NB4 (cell line): Measurements from ENCODE around the gene WIPF1.
A peak's percentile ranks its signal among the peaks of the same experiment; 100 is the strongest.

Experiments used
- DNase-seq: peaks from one replicate; pipeline ENCODE4 v3.0.0; 2010; ENCODE audit warnings: low read depth
- H3K4me3 ChIP-seq: one replicate; pipeline ENCODE4 v1.5.1; 2011; ENCODE audit warnings: mild to moderate bottlenecking, low read depth, low read length, moderate library complexity
- CTCF ChIP-seq: IDR thresholded peaks from one replicate; pipeline ENCODE4 v1.5.1; 2012; ENCODE audit warnings: low read depth, low read length
- MAX ChIP-seq: IDR thresholded peaks from 2 replicates; pipeline ENCODE4 v1.6.1; 2011; ENCODE audit warnings: low read depth, low read length
- MYC ChIP-seq: IDR thresholded peaks from 2 replicates; pipeline ENCODE4 v1.6.1; 2011; ENCODE audit warnings: low read depth, low read length
- POLR2A ChIP-seq: IDR thresholded peaks from 2 replicates; pipeline ENCODE4 v1.6.1; 2011; ENCODE audit warnings: mild to moderate bottlenecking; ENCODE audit not compliant: insufficient read length; ENCODE audit errors: extremely low read depth

The WIPF1 gene

GRCh38 chr2:174512345-174512744 lies 85.3 kb downstream of the WIPF1 start:
- no peak overlapping the region for H3K4me3 ChIP-seq
- no peak for DNase-seq
- TF ChIP-seq CTCF (no peak), MYC (no peak), MAX (no peak)

GRCh38 chr2:174511580-174512260 lies 85.9 kb downstream of the WIPF1 start:
- TF ChIP-seq MYC, result no peak
- no peak for TF ChIP-seq POLR2A
- no peak for TF ChIP-seq CTCF
- TF ChIP-seq MAX, result no peak
- H3K4me3 ChIP-seq, result no peak overlapping the region
- no peak for DNase-seq

- TF ChIP-seq MYC, result no peak
- TF ChIP-seq MAX, result no peak
- no peak for TF ChIP-seq POLR2A
- TF ChIP-seq CTCF, result no peak
- H3K4me3 ChIP-seq, result no peak overlapping the region
- DNase-seq, result peak; percentile 52
These were observed 86.9 kb downstream of the WIPF1 start for GRCh38 chr2:174510583-174511189.
